Measurements from ENCODE around the gene GPRC5A. TPM values are rescaled to one million over a fixed set of nuclear protein-coding genes. Genes with fewer than 3 reads are reported as not detected.

Gene GPRC5A
- polyA plus RNA-seq, 3 donors, result 6.1 to 19.0 (median 6.6) TPM

- DNase-seq (ENCODE audit: extremely low read depth in 1 of 11, low read depth in 9 of 11, low spot score in 4 of 11), result no peak
These were observed 10.7 kb downstream of the GPRC5A start for GRCh38 chr12:12902036-12902435.

DNA sequence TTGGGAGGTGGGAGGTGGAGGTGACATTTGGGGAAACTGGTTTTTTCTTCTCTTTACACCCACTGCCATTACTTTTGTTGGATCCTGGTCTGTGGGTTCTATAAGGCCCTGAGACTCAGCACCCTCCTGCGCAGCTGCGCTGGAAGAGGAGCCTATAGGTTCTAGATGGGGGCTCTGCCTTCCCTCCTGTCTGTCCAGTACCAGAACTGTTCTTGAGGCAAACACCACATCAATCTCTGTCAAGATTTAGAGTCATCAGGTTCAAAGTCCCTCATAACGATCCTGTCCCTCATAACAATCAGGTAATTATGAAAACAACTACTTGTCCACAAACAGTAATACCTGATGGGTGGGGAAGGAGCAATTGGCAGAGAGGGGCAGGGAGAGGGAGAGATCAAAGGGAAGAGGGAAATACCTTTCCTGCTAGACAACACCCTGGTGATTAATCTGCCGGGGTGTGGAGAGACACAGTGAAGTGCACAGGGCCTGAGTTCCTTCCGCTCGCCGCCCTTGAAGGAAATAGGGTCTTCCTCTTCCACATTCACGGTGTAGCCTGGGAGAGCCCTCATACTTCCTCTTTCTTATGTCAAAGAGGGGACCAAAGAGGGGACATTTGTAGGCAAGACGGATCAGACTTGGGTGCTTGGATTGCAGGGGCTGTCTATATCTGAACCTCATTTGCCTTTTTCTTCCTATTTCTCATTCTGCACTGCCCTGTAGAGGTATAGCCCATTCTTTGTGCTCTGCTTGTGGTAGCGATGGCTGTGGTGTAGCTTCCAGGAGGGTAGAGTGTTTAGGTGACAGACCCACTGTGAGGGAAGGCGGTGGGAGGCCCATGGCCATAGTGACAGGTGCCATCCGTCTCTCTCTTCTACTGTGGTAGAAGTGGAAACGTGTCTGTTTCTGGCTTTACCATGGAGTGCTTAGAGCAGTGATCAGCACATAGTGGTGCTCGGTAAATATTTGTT, 12.6 kb downstream of the GPRC5A start:
- no peak for DNase-seq (ENCODE audit: extremely low read depth in 1 of 11, low read depth in 9 of 11, low spot score in 4 of 11)

GRCh38 chr12:12907552-12907951, 16.2 kb downstream of the GPRC5A start:
- DNase-seq (ENCODE audit: extremely low read depth in 1 of 11, low read depth in 9 of 11, low spot score in 4 of 11), result no peak

DNA sequence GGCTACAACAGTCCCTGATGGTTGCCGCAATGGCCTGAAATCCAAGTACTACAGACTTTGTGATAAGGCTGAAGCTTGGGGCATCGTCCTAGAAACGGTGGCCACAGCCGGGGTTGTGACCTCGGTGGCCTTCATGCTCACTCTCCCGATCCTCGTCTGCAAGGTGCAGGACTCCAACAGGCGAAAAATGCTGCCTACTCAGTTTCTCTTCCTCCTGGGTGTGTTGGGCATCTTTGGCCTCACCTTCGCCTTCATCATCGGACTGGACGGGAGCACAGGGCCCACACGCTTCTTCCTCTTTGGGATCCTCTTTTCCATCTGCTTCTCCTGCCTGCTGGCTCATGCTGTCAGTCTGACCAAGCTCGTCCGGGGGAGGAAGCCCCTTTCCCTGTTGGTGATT, 16.9 kb downstream of the GPRC5A start:
- DNase-seq (ENCODE audit: extremely low read depth in 1 of 11, low read depth in 9 of 11, low spot score in 4 of 11), result no peak

DNA sequence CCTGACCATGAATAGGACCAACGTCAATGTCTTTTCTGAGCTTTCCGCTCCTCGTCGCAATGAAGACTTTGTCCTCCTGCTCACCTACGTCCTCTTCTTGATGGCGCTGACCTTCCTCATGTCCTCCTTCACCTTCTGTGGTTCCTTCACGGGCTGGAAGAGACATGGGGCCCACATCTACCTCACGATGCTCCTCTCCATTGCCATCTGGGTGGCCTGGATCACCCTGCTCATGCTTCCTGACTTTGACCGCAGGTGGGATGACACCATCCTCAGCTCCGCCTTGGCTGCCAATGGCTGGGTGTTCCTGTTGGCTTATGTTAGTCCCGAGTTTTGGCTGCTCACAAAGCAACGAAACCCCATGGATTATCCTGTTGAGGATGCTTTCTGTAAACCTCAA, 17.3 kb downstream of the GPRC5A start:
- no peak for DNase-seq (ENCODE audit: extremely low read depth in 1 of 11, low read depth in 9 of 11, low spot score in 4 of 11)

- no peak for DNase-seq (ENCODE audit: extremely low read depth in 1 of 11, low read depth in 9 of 11, low spot score in 4 of 11)
These were observed 18.0 kb downstream of the GPRC5A start for GRCh38 chr12:12909228-12909994.

DNA sequence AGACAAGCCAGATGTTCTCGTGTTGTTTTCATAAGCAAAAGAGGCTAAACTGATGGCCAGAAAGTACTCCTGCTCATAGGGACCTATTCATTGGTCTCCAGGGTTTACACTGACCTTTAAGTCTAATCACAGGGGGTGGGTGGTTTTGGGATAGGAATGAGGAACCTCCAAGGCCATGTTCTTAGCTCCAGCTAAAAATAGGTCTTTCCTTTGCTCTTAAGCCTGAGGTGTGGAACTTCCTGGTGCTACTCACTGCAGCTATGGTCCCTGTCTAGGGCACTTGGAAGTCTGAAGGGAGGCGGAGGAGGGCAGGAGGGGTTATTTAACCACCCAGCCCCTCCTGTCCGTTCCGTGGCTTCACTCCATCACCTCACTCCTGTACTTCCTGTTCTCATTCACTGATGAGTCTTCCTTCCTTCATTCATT, 18.6 kb downstream of the GPRC5A start:
- no peak for DNase-seq (ENCODE audit: extremely low read depth in 1 of 11, low read depth in 9 of 11, low spot score in 4 of 11)

DNA sequence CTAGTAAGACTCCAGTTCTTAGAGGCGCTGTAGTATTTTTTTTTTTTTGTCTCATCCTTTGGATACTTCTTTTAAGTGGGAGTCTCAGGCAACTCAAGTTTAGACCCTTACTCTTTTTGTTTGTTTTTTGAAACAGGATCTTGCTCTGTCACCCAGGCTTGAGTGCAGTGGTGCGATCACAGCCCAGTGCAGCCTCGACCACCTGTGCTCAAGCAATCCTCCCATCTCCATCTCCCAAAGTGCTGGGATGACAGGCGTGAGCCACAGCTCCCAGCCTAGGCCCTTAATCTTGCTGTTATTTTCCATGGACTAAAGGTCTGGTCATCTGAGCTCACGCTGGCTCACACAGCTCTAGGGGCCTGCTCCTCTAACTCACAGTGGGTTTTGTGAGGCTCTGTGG, 21.3 kb downstream of the GPRC5A start:
- DNase-seq (ENCODE audit: extremely low read depth in 1 of 11, low read depth in 9 of 11, low spot score in 4 of 11), result no peak

DNA sequence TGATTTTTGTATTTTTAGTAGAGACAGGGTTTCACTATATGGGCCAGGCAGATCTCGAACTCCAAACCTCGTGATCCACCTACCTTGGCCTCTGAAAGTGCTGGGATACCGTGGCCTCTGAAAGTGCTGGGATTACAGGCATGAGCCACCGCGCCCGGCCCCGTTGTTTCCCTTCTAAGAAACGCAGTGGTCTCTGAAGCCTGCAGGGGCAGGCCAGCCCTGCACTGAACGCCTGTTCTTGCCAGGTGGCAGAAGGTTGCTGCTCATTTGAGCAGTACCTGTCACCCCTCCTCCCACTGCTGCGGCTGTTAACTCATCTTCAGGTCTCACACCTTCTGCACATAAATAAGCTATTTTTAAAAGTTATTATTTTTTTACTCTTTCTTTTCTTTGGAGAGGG, 24.3 kb downstream of the GPRC5A start:
- DNase-seq (ENCODE audit: extremely low read depth in 1 of 11, low read depth in 9 of 11, low spot score in 4 of 11), result no peak

- peak; percentile 63 to 88 (median 78) for DNase-seq (ENCODE audit: extremely low read depth in 1 of 11, low read depth in 9 of 11, low spot score in 4 of 11)
These were observed 25.0 kb downstream of the GPRC5A start for GRCh38 chr12:12916135-12916944.

- DNase-seq (ENCODE audit: extremely low read depth in 1 of 11, low read depth in 9 of 11, low spot score in 4 of 11), result no peak
These were observed 26.2 kb downstream of the GPRC5A start for GRCh38 chr12:12917517-12917916.

- no peak for DNase-seq (ENCODE audit: extremely low read depth in 1 of 11, low read depth in 9 of 11, low spot score in 4 of 11)
These were observed 27.5 kb downstream of the GPRC5A start for GRCh38 chr12:12918781-12919389.

- no peak for DNase-seq (ENCODE audit: extremely low read depth in 1 of 11, low read depth in 9 of 11, low spot score in 4 of 11)
These were observed 28.5 kb downstream of the GPRC5A start for GRCh38 chr12:12919666-12920435.

- no peak for DNase-seq (ENCODE audit: extremely low read depth in 1 of 11, low read depth in 9 of 11, low spot score in 4 of 11)
These were observed 30.8 kb downstream of the GPRC5A start for GRCh38 chr12:12922191-12922616.

- no peak for DNase-seq (ENCODE audit: extremely low read depth in 1 of 11, low read depth in 9 of 11, low spot score in 4 of 11)
These were observed 31.6 kb downstream of the GPRC5A start for GRCh38 chr12:12922978-12923377.

DNA sequence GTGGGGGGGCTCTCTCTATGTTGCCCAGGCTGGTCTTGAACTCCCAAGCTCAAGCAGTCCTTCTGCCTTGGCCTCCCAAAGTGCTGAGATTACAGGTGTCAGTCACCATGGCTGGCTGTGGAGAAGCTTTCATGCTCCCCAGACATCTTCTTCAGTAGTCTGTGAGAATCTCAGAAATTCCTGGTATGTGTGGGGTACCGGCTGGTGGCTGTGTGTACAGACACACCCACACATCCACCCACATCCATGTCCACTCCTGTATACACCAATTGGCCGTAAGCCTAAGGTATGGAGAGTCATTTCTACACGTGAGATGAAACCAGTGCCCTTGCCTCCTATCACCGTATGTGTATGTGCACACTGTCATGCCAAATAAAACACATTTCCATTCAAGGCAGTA, 32.8 kb downstream of the GPRC5A start:
- DNase-seq (ENCODE audit: extremely low read depth in 1 of 11, low read depth in 9 of 11, low spot score in 4 of 11), result no peak

DNA sequence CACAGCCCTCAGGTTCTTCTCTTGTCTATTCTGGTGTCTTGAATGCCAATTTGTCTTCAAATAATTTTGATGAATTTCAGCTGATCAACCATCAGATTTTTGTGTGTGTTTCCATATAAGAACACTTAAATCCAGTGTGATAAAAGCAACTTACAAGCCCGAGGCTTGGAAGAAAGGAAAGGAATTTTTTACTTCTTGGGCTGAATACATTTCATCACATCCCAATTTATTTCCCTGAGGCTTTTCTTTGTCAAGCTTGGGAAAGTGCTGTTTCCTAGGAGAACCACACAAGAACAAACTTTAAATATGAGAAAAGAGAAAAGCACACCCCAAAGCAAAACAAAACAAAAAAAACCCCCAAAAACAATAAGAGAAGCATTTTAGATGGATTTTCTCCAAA, 34.0 kb downstream of the GPRC5A start:
- no peak for DNase-seq (ENCODE audit: extremely low read depth in 1 of 11, low read depth in 9 of 11, low spot score in 4 of 11)

- no peak for DNase-seq (ENCODE audit: extremely low read depth in 1 of 11, low read depth in 9 of 11, low spot score in 4 of 11)
These were observed 35.3 kb downstream of the GPRC5A start for GRCh38 chr12:12926571-12927071.
